GM12892 (cell line): ENCODE measurements around the gene CYCS.

Experiments
- POLR2A ChIP-seq: IDR thresholded peaks from 2 replicates; pipeline ENCODE4 v1.6.1; 2011; ENCODE audit warnings: low read depth, low read length, control low read depth
- TAF1 ChIP-seq: IDR thresholded peaks from 2 replicates; pipeline ENCODE4 v1.6.1; 2011; ENCODE audit warnings: low read depth, mild to moderate bottlenecking, control low read depth, low read length, borderline replicate concordance

DNA sequence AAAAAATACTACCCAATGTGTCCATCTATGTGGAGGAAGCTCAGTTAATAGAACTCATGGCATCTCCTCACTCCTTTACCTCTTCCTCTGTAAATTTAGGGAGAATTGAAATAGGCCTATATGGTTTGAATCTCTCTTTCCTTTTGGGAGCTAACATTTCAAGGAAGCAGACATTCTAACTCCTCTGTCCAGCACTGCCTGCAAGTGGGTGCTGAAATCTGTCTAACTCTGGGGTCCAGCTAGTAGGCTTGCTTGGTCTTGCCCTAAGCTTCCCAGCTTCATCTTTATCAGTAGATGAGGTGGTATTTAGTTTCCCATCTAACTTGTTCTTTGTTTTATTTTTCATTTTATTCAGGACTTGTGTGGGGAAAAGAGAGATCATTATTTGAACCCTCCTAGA is 23.2 kb downstream of the CYCS start:
- TF ChIP-seq POLR2A, result no peak
- TF ChIP-seq TAF1, result no peak
